Measurements from ENCODE around the gene PIGR. TPM values are rescaled to one million over a fixed set of nuclear protein-coding genes. Genes with fewer than 3 reads are reported as not detected.

The PIGR gene
- polyA plus RNA-seq, 2 of the 4 experiments (the other 2 are of a cell fraction) = 0.01 TPM; not detected in 1

DNA sequence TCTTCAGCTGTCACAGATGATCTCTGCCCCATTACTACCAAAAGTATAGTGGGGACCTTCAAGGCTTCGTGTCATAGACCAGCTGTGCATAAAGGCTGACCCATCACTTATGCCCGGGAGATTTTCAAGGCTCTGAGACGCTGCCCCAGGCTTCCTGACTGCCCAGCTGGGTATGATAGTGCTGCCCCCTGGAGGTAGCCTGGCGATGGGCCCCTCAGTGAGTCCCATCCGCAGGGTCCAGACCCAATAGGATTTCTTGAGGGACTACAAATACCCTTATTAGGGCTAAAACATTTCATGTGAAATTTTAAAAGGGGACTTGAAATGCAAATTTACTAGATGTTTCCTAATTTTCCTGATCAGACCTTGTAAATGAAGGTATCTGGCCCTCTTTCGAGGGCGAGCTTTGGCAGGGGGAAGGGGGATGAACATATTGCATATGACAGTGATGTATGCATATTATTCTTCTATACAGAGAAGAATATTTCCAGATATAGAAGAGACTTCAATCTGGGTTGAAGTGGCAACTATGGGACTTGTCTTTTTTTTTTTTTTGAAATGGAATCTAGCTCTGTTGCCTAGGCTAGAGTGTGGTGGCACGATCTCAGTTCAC, 12.8 kb downstream of the PIGR start:
- peak in 1 of 2 experiments; percentile 75; a peak in 3 of 6 replicates for ATAC-seq
- POLR2A ChIA-PET = no interaction called here
- 61% methylated on average over 8 of the region's 8 CpGs for WGBS (ENCODE audit: missing lambda C conversion rate)
- H3K4me1 ChIP-seq = no peaks in the 10 kb centered on the region
- H3K9me3 ChIP-seq = no peaks in the 10 kb centered on the region
- H3K4me3 ChIP-seq = no peak overlapping the region
- H3K4me2 ChIP-seq = no peak overlapping the region
- no peak overlapping the region for H3K27ac ChIP-seq
- no peak for FAIRE-seq
- DNase-seq (ENCODE audit: low read depth in 1 of 2, low spot score in 1 of 2) = peak; percentile 45 to 48
- TF ChIP-seq, protein P1, sequence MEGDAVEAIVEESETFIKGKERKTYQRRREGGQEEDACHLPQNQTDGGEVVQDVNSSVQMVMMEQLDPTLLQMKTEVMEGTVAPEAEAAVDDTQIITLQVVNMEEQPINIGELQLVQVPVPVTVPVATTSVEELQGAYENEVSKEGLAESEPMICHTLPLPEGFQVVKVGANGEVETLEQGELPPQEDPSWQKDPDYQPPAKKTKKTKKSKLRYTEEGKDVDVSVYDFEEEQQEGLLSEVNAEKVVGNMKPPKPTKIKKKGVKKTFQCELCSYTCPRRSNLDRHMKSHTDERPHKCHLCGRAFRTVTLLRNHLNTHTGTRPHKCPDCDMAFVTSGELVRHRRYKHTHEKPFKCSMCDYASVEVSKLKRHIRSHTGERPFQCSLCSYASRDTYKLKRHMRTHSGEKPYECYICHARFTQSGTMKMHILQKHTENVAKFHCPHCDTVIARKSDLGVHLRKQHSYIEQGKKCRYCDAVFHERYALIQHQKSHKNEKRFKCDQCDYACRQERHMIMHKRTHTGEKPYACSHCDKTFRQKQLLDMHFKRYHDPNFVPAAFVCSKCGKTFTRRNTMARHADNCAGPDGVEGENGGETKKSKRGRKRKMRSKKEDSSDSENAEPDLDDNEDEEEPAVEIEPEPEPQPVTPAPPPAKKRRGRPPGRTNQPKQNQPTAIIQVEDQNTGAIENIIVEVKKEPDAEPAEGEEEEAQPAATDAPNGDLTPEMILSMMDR (IDR thresholded peaks at IDR 0.05) = peak; percentile 43
- TF ChIP-seq RAD21 (conservative IDR thresholded peaks at IDR 0.05 in 1 of 2, IDR thresholded peaks at IDR 0.05 in 1 of 2) (peak in 1 of 2 experiments; percentile 27; a peak in 1 of 5 replicates), CBX8 (IDR thresholded peaks at IDR 0.05) (no peak), NPAS2 (CRISPR knock-in tag; IDR thresholded peaks at IDR 0.05; ENCODE audit: borderline replicate concordance) (no peak), RCOR1 (IDR thresholded peaks at IDR 0.05; ENCODE audit: low read depth, low read length) (no peak), ZC3H11A (IDR thresholded peaks at IDR 0.05) (no peak)
- TF ChIP-seq, protein P2, sequence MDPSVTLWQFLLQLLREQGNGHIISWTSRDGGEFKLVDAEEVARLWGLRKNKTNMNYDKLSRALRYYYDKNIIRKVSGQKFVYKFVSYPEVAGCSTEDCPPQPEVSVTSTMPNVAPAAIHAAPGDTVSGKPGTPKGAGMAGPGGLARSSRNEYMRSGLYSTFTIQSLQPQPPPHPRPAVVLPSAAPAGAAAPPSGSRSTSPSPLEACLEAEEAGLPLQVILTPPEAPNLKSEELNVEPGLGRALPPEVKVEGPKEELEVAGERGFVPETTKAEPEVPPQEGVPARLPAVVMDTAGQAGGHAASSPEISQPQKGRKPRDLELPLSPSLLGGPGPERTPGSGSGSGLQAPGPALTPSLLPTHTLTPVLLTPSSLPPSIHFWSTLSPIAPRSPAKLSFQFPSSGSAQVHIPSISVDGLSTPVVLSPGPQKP (IDR thresholded peaks at IDR 0.05; ENCODE audit: low read depth, low read length) = no peak
- CTCF ChIA-PET = interaction anchor here (0.6 to 7.8 kb wide), 11 partner anchors 8 to 347 kb away, joined by 3 to 63 read pairs (median 4); partner anchors contain the start of genes FCMR and PIGR

DNA sequence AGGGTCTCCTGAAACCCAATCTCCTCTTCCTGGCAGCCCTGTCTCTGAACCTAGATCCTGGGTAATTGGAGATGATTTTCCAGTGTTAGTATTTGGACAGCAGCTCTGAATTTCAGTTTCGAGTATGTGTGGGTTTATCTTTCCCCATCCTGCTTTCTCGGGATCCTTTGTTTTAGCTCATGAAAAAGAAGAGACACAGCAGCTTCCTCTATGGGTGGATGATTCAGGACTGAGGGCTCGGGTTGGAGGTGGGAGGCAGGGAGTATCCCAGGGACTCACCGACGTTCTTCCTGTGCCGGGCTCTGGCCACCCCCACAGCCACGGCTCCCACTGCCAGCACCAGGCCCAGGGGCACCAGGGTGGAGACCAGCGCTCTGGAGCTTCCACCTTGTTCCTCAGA, 14.1 kb downstream of the PIGR start:
- no peak for ATAC-seq
- no peak for FAIRE-seq
- Histone ChIP-seq H3K27ac (no peak overlapping the region), H3K4me3 (no peak overlapping the region), H3K4me2 (no peak overlapping the region), H3K9me3 (no peaks in the 10 kb centered on the region), H3K4me1 (peaks cover 4% of the 10 kb centered on the region; the same call in 2 of the 3 replicates)
- 83% methylated on average over 7 of the region's 8 CpGs for WGBS (ENCODE audit: missing lambda C conversion rate)
- no peak for TF ChIP-seq JUNB (IDR thresholded peaks at IDR 0.05)
- TF ChIP-seq FOXS1 (CRISPR knock-in tag; IDR thresholded peaks at IDR 0.05) = no peak
- no peak for TF ChIP-seq POLR2AphosphoS2 (conservative IDR thresholded peaks at IDR 0.05; ENCODE audit: low read length)
- no peak for TF ChIP-seq HOXB13 (CRISPR knock-in tag; IDR thresholded peaks at IDR 0.05; ENCODE audit: low read depth)
- no peak for TF ChIP-seq RFX5 (IDR thresholded peaks at IDR 0.05)
- TF ChIP-seq, protein P3, sequence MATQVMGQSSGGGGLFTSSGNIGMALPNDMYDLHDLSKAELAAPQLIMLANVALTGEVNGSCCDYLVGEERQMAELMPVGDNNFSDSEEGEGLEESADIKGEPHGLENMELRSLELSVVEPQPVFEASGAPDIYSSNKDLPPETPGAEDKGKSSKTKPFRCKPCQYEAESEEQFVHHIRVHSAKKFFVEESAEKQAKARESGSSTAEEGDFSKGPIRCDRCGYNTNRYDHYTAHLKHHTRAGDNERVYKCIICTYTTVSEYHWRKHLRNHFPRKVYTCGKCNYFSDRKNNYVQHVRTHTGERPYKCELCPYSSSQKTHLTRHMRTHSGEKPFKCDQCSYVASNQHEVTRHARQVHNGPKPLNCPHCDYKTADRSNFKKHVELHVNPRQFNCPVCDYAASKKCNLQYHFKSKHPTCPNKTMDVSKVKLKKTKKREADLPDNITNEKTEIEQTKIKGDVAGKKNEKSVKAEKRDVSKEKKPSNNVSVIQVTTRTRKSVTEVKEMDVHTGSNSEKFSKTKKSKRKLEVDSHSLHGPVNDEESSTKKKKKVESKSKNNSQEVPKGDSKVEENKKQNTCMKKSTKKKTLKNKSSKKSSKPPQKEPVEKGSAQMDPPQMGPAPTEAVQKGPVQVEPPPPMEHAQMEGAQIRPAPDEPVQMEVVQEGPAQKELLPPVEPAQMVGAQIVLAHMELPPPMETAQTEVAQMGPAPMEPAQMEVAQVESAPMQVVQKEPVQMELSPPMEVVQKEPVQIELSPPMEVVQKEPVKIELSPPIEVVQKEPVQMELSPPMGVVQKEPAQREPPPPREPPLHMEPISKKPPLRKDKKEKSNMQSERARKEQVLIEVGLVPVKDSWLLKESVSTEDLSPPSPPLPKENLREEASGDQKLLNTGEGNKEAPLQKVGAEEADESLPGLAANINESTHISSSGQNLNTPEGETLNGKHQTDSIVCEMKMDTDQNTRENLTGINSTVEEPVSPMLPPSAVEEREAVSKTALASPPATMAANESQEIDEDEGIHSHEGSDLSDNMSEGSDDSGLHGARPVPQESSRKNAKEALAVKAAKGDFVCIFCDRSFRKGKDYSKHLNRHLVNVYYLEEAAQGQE (IDR thresholded peaks at IDR 0.05) = no peak
- TF ChIP-seq NFE2L2 (conservative IDR thresholded peaks at IDR 0.05; ENCODE audit: low read length) = no peak
- TF ChIP-seq CEBPB (IDR thresholded peaks at IDR 0.05) = no peak
- TF ChIP-seq KDM5A (IDR thresholded peaks at IDR 0.05) = no peak
- no peak for TF ChIP-seq HOXA7 (CRISPR knock-in tag; IDR thresholded peaks at IDR 0.05)
- TF ChIP-seq HEYL (CRISPR knock-in tag; IDR thresholded peaks at IDR 0.05) = no peak
- TF ChIP-seq, protein P4, sequence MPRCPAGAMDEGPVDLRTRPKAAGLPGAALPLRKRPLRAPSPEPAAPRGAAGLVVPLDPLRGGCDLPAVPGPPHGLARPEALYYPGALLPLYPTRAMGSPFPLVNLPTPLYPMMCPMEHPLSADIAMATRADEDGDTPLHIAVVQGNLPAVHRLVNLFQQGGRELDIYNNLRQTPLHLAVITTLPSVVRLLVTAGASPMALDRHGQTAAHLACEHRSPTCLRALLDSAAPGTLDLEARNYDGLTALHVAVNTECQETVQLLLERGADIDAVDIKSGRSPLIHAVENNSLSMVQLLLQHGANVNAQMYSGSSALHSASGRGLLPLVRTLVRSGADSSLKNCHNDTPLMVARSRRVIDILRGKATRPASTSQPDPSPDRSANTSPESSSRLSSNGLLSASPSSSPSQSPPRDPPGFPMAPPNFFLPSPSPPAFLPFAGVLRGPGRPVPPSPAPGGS (IDR thresholded peaks at IDR 0.05) = no peak
- no peak for TF ChIP-seq CBX8 (IDR thresholded peaks at IDR 0.05)
- no peak for TF ChIP-seq JUN (IDR thresholded peaks at IDR 0.05)
- TF ChIP-seq MAZ (IDR thresholded peaks at IDR 0.05; ENCODE audit: borderline replicate concordance, low read depth, low read length) = no peak
- TF ChIP-seq, protein P5, sequence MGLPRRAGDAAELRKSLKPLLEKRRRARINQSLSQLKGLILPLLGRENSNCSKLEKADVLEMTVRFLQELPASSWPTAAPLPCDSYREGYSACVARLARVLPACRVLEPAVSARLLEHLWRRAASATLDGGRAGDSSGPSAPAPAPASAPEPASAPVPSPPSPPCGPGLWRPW (IDR thresholded peaks at IDR 0.05) = no peak
- no peak for TF ChIP-seq TP53 (CRISPR knock-in tag; IDR thresholded peaks at IDR 0.05)
- no peak for TF ChIP-seq EHMT2 (IDR thresholded peaks at IDR 0.05; ENCODE audit: low read depth)
- TF ChIP-seq RNF2 (IDR thresholded peaks at IDR 0.05; ENCODE audit: borderline replicate concordance, low read depth) = no peak
- TF ChIP-seq KDM1A (IDR thresholded peaks at IDR 0.05; ENCODE audit: low read depth) = no peak
- DNase-seq (ENCODE audit: low read depth in 1 of 2, low spot score in 1 of 2) = no peak
- CTCF ChIA-PET = interaction anchor here (0.7 to 7.8 kb wide), 11 partner anchors 11 to 453 kb away, joined by 3 to 63 read pairs (median 3); partner anchors contain the start of genes FCMR and PIGR
- POLR2A ChIA-PET = no interaction called here
